GM18526 (cell line): Measurements from ENCODE around the gene DNAH17.

ENCODE experiments used
- POLR2A ChIP-seq: IDR thresholded peaks from 3 replicates; pipeline ENCODE4 v1.6.1; 2011; ENCODE audit not compliant: insufficient read length; ENCODE audit errors: extremely low read depth

Gene DNAH17

GRCh38 chr17:78477913-78478756 is 99.1 kb downstream of the DNAH17 start:
- TF ChIP-seq POLR2A, result no peak

GRCh38 chr17:78476973-78477372 is 100.2 kb downstream of the DNAH17 start:
- no peak for TF ChIP-seq POLR2A

- no peak for TF ChIP-seq POLR2A
These were observed 101.0 kb downstream of the DNAH17 start for GRCh38 chr17:78476149-78476548.

GRCh38 chr17:78475211-78475610 is 102.0 kb downstream of the DNAH17 start:
- TF ChIP-seq POLR2A, result no peak

- TF ChIP-seq POLR2A, result no peak
These were observed 102.5 kb downstream of the DNAH17 start for GRCh38 chr17:78474614-78475146.

GRCh38 chr17:78473951-78474613 is 103.1 kb downstream of the DNAH17 start:
- no peak for TF ChIP-seq POLR2A

GRCh38 chr17:78472035-78472905 is 104.9 kb downstream of the DNAH17 start:
- no peak for TF ChIP-seq POLR2A

GRCh38 chr17:78471635-78472034 is 105.6 kb downstream of the DNAH17 start:
- no peak for TF ChIP-seq POLR2A

- no peak for TF ChIP-seq POLR2A
These were observed 107.8 kb downstream of the DNAH17 start for GRCh38 chr17:78469443-78469842.

- no peak for TF ChIP-seq POLR2A
These were observed 108.8 kb downstream of the DNAH17 start for GRCh38 chr17:78468366-78468765.

GRCh38 chr17:78466786-78467715 is 110.1 kb downstream of the DNAH17 start:
- no peak for TF ChIP-seq POLR2A

- no peak for TF ChIP-seq POLR2A
These were observed 115.0 kb downstream of the DNAH17 start for GRCh38 chr17:78462148-78462547.

GRCh38 chr17:78461799-78462053 is 115.5 kb downstream of the DNAH17 start:
- TF ChIP-seq POLR2A, result no peak

- no peak for TF ChIP-seq POLR2A
These were observed 116.0 kb downstream of the DNAH17 start for GRCh38 chr17:78460951-78461798.
